GM18498 (cell line): ENCODE measurements around the gene PCDHB9.
"Not testable (repeated sequence)": the region's sequence is repeated elsewhere in the genome, so short reads cannot be mapped to it uniquely, and the experiment has no call there.

Experiments
- ATAC-seq: cut with Tn5 transposase; IDR thresholded peaks from one replicate; pipeline ENCODE4 v1.9.1; 2021; ENCODE audit warnings: mild to moderate bottlenecking, moderate library complexity; ENCODE audit not compliant: unreplicated experiment

PCDHB9 gene

GRCh38 chr5:141234109-141234667 is 47.2 kb downstream of the PCDHB9 start:
- ATAC-seq: no peak

DNA sequence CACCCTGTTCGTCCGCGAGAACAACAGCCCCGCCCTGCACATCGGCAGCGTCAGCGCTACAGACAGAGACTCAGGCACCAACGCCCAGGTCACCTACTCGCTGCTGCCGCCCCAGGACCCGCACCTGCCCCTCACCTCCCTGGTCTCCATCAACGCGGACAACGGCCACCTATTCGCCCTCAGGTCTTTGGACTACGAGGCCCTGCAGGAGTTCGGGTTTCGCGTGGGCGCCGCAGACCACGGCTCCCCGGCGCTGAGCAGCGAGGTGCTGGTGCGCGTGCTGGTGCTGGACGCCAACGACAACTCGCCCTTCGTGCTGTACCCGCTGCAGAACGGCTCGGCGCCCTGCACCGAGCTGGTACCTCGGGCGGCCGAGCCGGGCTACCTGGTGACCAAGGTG is 49.0 kb downstream of the PCDHB9 start:
- ATAC-seq: not testable (repeated sequence)

GRCh38 chr5:141236516-141237313 is 49.8 kb downstream of the PCDHB9 start:
- no peak for ATAC-seq
